Mesenchymal stem cell (in vitro differentiated cells and primary cell): ENCODE results near the gene CCDC85B.
A peak's percentile ranks its signal among the peaks of the same experiment; 100 is the strongest.

Source experiments
- DNase-seq: peaks from one replicate; pipeline ENCODE4 v3.0.0-alpha.2; 2013
- H2AFZ ChIP-seq: one replicate; pipeline ENCODE4 v1.6.1; 2013; ENCODE audit warnings: low read depth, mild to moderate bottlenecking, control low read depth, inconsistent platforms, low read length, moderate library complexity
- H2AK5ac ChIP-seq: 2 replicates; pipeline ENCODE4 v1.6.1; 2013; ENCODE audit warnings: low read length, moderate library complexity, mild to moderate bottlenecking, inconsistent platforms; ENCODE audit not compliant: severe bottlenecking
- H2BK120ac ChIP-seq: one replicate; pipeline ENCODE4 v1.6.1; 2013; ENCODE audit warnings: low read depth, mild to moderate bottlenecking, inconsistent platforms, low read length, moderate library complexity
- H2BK12ac ChIP-seq, 2 experiments: one replicate each; pipeline ENCODE4 v1.6.1; 2013; ENCODE audit warnings: inconsistent platforms in 2 of 2, low read length in 2 of 2, mild to moderate bottlenecking in 2 of 2, moderate library complexity in 2 of 2, control low read depth in 1 of 2
- H2BK15ac ChIP-seq: one replicate; pipeline ENCODE4 v1.6.1; 2013; ENCODE audit warnings: mild to moderate bottlenecking, low read depth, inconsistent platforms; ENCODE audit not compliant: poor library complexity, severe bottlenecking
- H2BK5ac ChIP-seq: 2 replicates; pipeline ENCODE4 v1.6.1; 2013; ENCODE audit warnings: low read depth, mild to moderate bottlenecking, low read length, control low read depth, inconsistent platforms; ENCODE audit not compliant: poor library complexity, severe bottlenecking
- H3K14ac ChIP-seq, 2 experiments: one replicate each; pipeline ENCODE4 v1.6.1; 2013; ENCODE audit warnings: inconsistent platforms in 2 of 2, low read length in 2 of 2, control low read depth in 1 of 2, mild to moderate bottlenecking in 1 of 2, moderate library complexity in 1 of 2
- H3K18ac ChIP-seq, 2 experiments: one replicate each; pipeline ENCODE4 v1.6.1; 2013; ENCODE audit warnings: inconsistent platforms in 2 of 2, low read length in 2 of 2, control low read depth in 1 of 2, low read depth in 1 of 2, mild to moderate bottlenecking in 1 of 2
- H3K23ac ChIP-seq, 2 experiments: one replicate each; pipeline ENCODE4 v1.6.1; 2013; ENCODE audit warnings: inconsistent platforms in 2 of 2, low read length in 2 of 2, mild to moderate bottlenecking in 2 of 2, moderate library complexity in 2 of 2, control low read depth in 1 of 2
- H3K27ac ChIP-seq: 2 replicates; pipeline ENCODE4 v1.5.1; 2013; ENCODE audit warnings: mild to moderate bottlenecking, moderate library complexity, low read length, control low read depth, inconsistent platforms; ENCODE audit not compliant: poor library complexity, severe bottlenecking
- H3K27me3 ChIP-seq, 2 experiments: 2 replicates each; pipeline versions ENCODE4 v1.6.1 to v1.7.0; 2013; ENCODE audit warnings: low read length in 2 of 2, mild to moderate bottlenecking in 2 of 2, moderate library complexity in 2 of 2, control low read depth in 1 of 2, inconsistent platforms in 1 of 2; ENCODE audit not compliant: control insufficient read depth in 1 of 2, insufficient read depth in 1 of 2
- H3K36me3 ChIP-seq, 2 experiments: 2 replicates each; pipeline versions ENCODE4 v1.6.1 to v1.7.0; 2013; ENCODE audit warnings: low read length in 2 of 2, control low read depth in 1 of 2, inconsistent platforms in 1 of 2, low read depth in 1 of 2, mild to moderate bottlenecking in 1 of 2; ENCODE audit not compliant: insufficient read depth in 2 of 2, control insufficient read depth in 1 of 2
- H3K4ac ChIP-seq, 2 experiments: one replicate each; pipeline ENCODE4 v1.6.1; 2013; ENCODE audit warnings: inconsistent platforms in 2 of 2, low read length in 2 of 2, mild to moderate bottlenecking in 2 of 2, moderate library complexity in 2 of 2, control low read depth in 1 of 2, low read depth in 1 of 2
- H3K4me1 ChIP-seq: 2 replicates; pipeline ENCODE4 v1.6.1; 2013; ENCODE audit warnings: low read depth, low read length, control low read depth; ENCODE audit not compliant: control insufficient read depth, insufficient read depth
- H3K4me2 ChIP-seq: 2 replicates; pipeline ENCODE4 v1.6.1; 2013; ENCODE audit warnings: low read length, mild to moderate bottlenecking, inconsistent platforms; ENCODE audit not compliant: poor library complexity, severe bottlenecking
- H3K4me3 ChIP-seq, 2 experiments: 2 replicates each; pipeline versions ENCODE4 v1.5.1 to v1.7.0; 2013; ENCODE audit warnings: low read length in 2 of 2, mild to moderate bottlenecking in 2 of 2, control low read depth in 1 of 2, low read depth in 1 of 2; ENCODE audit not compliant: insufficient read depth in 1 of 2
- H3K79me1 ChIP-seq: replicated peaks from 2 replicates; pipeline ENCODE4 v1.6.1; 2013; ENCODE audit warnings: mild to moderate bottlenecking, control low read depth, low read length, inconsistent platforms; ENCODE audit not compliant: poor library complexity, severe bottlenecking
- H3K9ac ChIP-seq: 2 replicates; pipeline ENCODE4 v1.7.0; 2013; ENCODE audit warnings: mild to moderate bottlenecking, low read length, moderate library complexity
- H3K9me3 ChIP-seq: 2 replicates; pipeline ENCODE4 v1.7.0; 2013; ENCODE audit warnings: mild to moderate bottlenecking, low read length; ENCODE audit not compliant: control insufficient read depth
- H4K8ac ChIP-seq: one replicate; pipeline ENCODE4 v1.6.1; 2013; ENCODE audit warnings: inconsistent platforms, mild to moderate bottlenecking, low read length, moderate library complexity
- H4K91ac ChIP-seq: one replicate; pipeline ENCODE4 v1.6.1; 2013; ENCODE audit warnings: mild to moderate bottlenecking, low read length, inconsistent platforms
- WGBS: methylation state at CpG from one replicate; pipeline ENCODE4 v1.1.7; 2013; ENCODE audit warnings: mixed read lengths; 5-methylcytosine and 5-hydroxymethylcytosine counted together

Gene CCDC85B

GRCh38 chr11:65866509-65867283 is 23.8 kb upstream of the CCDC85B start:
- Histone ChIP-seq H3K18ac (no peak overlapping the region), H3K9ac (no peak overlapping the region), H2BK120ac (no peak overlapping the region), H3K27me3 (no peaks in the 10 kb centered on the region), H2BK5ac (no peak overlapping the region), H3K36me3 (peaks cover 90 to 95% of the 10 kb centered on the region in 2 experiments), H4K8ac (no peak overlapping the region), H3K9me3 (no peaks in the 10 kb centered on the region), H2AFZ (no peak overlapping the region), H2BK12ac (no peak overlapping the region), H3K4ac (no peak overlapping the region), H2AK5ac (no peak overlapping the region), H3K79me1 (peaks cover 22% of the 10 kb centered on the region), H3K14ac (no peak overlapping the region), H3K23ac (no peak overlapping the region), H3K27ac (no peak overlapping the region), H3K4me1 (peaks cover 54% of the 10 kb centered on the region), H2BK15ac (no peak overlapping the region), H3K4me3 (no peak overlapping the region), H3K4me2 (no peak overlapping the region), H4K91ac (no peak overlapping the region)
- 89% methylated on average over 21 of the region's 21 CpGs for WGBS
- no peak for DNase-seq

- peaks cover 82 to 87% of the 10 kb centered on the region in 2 experiments for H3K36me3 ChIP-seq
- H2AFZ ChIP-seq, result no peak overlapping the region
- H2BK12ac ChIP-seq, result no peak overlapping the region
- no peak overlapping the region for H3K4me2 ChIP-seq
- H2BK15ac ChIP-seq, result no peak overlapping the region
- H2AK5ac ChIP-seq, result no peak overlapping the region
- H3K27ac ChIP-seq, result no peak overlapping the region
- H3K4me1 ChIP-seq, result peaks cover 50% of the 10 kb centered on the region
- no peak overlapping the region for H2BK120ac ChIP-seq
- no peak for DNase-seq
- H3K27me3 ChIP-seq, result no peaks in the 10 kb centered on the region
- no peak overlapping the region for H3K4me3 ChIP-seq
- H3K18ac ChIP-seq, result no peak overlapping the region
- no peak overlapping the region for H3K14ac ChIP-seq
- no peaks in the 10 kb centered on the region for H3K9me3 ChIP-seq
- no peak overlapping the region for H4K91ac ChIP-seq
- H3K4ac ChIP-seq, result no peak overlapping the region
- peaks cover 20% of the 10 kb centered on the region for H3K79me1 ChIP-seq
- H2BK5ac ChIP-seq, result no peak overlapping the region
- no peak overlapping the region for H3K23ac ChIP-seq
- 59% methylated on average over 28 of the region's 29 CpGs for WGBS
- no peak overlapping the region for H3K9ac ChIP-seq
- H4K8ac ChIP-seq, result no peak overlapping the region
Measured at GRCh38 chr11:65867284-65868071, 23.0 kb upstream of the CCDC85B start.

- Histone ChIP-seq H2AFZ (no peak overlapping the region), H2BK120ac (no peak overlapping the region), H3K23ac (no peak overlapping the region), H3K79me1 (peaks cover 19% of the 10 kb centered on the region), H3K27ac (no peak overlapping the region), H3K4me2 (no peak overlapping the region), H2BK5ac (no peak overlapping the region), H2BK15ac (no peak overlapping the region), H3K9ac (no peak overlapping the region), H3K14ac (no peak overlapping the region), H3K9me3 (no peaks in the 10 kb centered on the region), H3K27me3 (no peaks in the 10 kb centered on the region), H3K4me3 (no peak overlapping the region), H3K4ac (no peak overlapping the region), H3K4me1 (peaks cover 46% of the 10 kb centered on the region), H4K91ac (peak overlapping the region; percentile 63), H3K36me3 (peaks cover 75 to 80% of the 10 kb centered on the region in 2 experiments), H4K8ac (no peak overlapping the region), H2BK12ac (no peak overlapping the region), H3K18ac (no peak overlapping the region), H2AK5ac (no peak overlapping the region)
- DNase-seq, result peak; percentile 31
- 86% methylated on average over 17 of the region's 19 CpGs for WGBS
Measured at GRCh38 chr11:65868076-65868667, 22.3 kb upstream of the CCDC85B start.

GRCh38 chr11:65868907-65869306 is 21.6 kb upstream of the CCDC85B start:
- H3K9ac ChIP-seq, result peak overlapping the region; percentile 36
- H2BK12ac ChIP-seq, result no peak overlapping the region
- 86% methylated on average over 1 of the region's 3 CpGs for WGBS

More at GRCh38 chr11:65868907-65869306, 21.6 kb upstream of the CCDC85B start:
- H2AK5ac ChIP-seq, result no peak overlapping the region
- H3K27ac ChIP-seq, result no peak overlapping the region
- peaks cover 41% of the 10 kb centered on the region for H3K4me1 ChIP-seq
- no peak overlapping the region for H4K8ac ChIP-seq
- H4K91ac ChIP-seq, result no peak overlapping the region
- H3K23ac ChIP-seq, result no peak overlapping the region
- no peak overlapping the region for H3K14ac ChIP-seq
- H3K9me3 ChIP-seq, result no peaks in the 10 kb centered on the region
- no peak overlapping the region for H3K18ac ChIP-seq
- H2BK120ac ChIP-seq, result no peak overlapping the region
- H3K36me3 ChIP-seq, result peaks cover 68 to 73% of the 10 kb centered on the region in 2 experiments
- no peak overlapping the region for H2AFZ ChIP-seq
- H2BK15ac ChIP-seq, result no peak overlapping the region
- H3K4me2 ChIP-seq, result no peak overlapping the region
- H2BK5ac ChIP-seq, result no peak overlapping the region
- H3K27me3 ChIP-seq, result no peaks in the 10 kb centered on the region
- DNase-seq, result no peak
- no peak overlapping the region for H3K4me3 ChIP-seq
- H3K79me1 ChIP-seq, result peaks cover 17% of the 10 kb centered on the region
- H3K4ac ChIP-seq, result no peak overlapping the region
